Measurements from ENCODE around the gene QRICH2.

QRICH2 gene

GRCh38 chr17:76337413-76337777 is 29.3 kb upstream of the QRICH2 start:
- no peak for TF ChIP-seq CTCF (IDR thresholded peaks at IDR 0.05; ENCODE audit: insufficient read depth, missing control alignments)
- no peak for DNase-seq (ENCODE audit: insufficient read length, low spot score)
- FAIRE-seq: no peak

- DNase-seq (ENCODE audit: insufficient read length, low spot score) (no peak), FAIRE-seq (no peak)
- TF ChIP-seq CTCF (IDR thresholded peaks at IDR 0.05; ENCODE audit: insufficient read depth, missing control alignments): no peak
These were observed 28.8 kb upstream of the QRICH2 start for GRCh38 chr17:76336756-76337412.

GRCh38 chr17:76335716-76336381 is 27.8 kb upstream of the QRICH2 start:
- no peak for TF ChIP-seq CTCF (IDR thresholded peaks at IDR 0.05; ENCODE audit: insufficient read depth, missing control alignments)
- DNase-seq (ENCODE audit: insufficient read length, low spot score) (no peak), FAIRE-seq (no peak)

- DNase-seq (ENCODE audit: insufficient read length, low spot score): no peak
- no peak for FAIRE-seq
- no peak for TF ChIP-seq CTCF (IDR thresholded peaks at IDR 0.05; ENCODE audit: insufficient read depth, missing control alignments)
These were observed 25.8 kb upstream of the QRICH2 start for GRCh38 chr17:76333673-76334505.

GRCh38 chr17:76331083-76331482 is 23.0 kb upstream of the QRICH2 start:
- DNase-seq (ENCODE audit: insufficient read length, low spot score): no peak
- no peak for FAIRE-seq
- TF ChIP-seq CTCF (IDR thresholded peaks at IDR 0.05; ENCODE audit: insufficient read depth, missing control alignments): no peak

- no peak for DNase-seq (ENCODE audit: insufficient read length, low spot score)
- FAIRE-seq: no peak
- TF ChIP-seq CTCF (IDR thresholded peaks at IDR 0.05; ENCODE audit: insufficient read depth, missing control alignments): no peak
These were observed 21.6 kb upstream of the QRICH2 start for GRCh38 chr17:76329664-76330063.
